BJ (cell line): ENCODE measurements around the gene KRAS. TPM values are rescaled to one million over a fixed set of nuclear protein-coding genes. Genes with fewer than 3 reads are reported as not detected.

Source experiments
- CTCF ChIA-PET: fragments of 350-600 bp; formaldehyde crosslinking; extraction: SDS; loops from one replicate; lab custom pipeline; 2021; ENCODE audit warnings: antibody characterized with exemption, inconsistent platforms; lab: Yijun Ruan, JAX
- POLR2A ChIA-PET: fragments of 300-600 bp; sonication (Branson Sonifier 250); formaldehyde crosslinking; extraction: SDS; loops from one replicate; lab custom pipeline; 2021; ENCODE audit warnings: antibody characterized with exemption; lab: Charles Lee
- DNase-seq: peaks from one replicate; pipeline ENCODE4 v3.0.0-alpha.2; 2011; ENCODE audit warnings: low read depth
- H3K27me3 ChIP-seq: 2 replicates; pipeline ENCODE4 v1.6.0; 2011; ENCODE audit warnings: low read length; ENCODE audit not compliant: control insufficient read depth, insufficient read depth
- H3K36me3 ChIP-seq: 2 replicates; pipeline ENCODE4 v1.5.1; 2011; ENCODE audit warnings: low read length; ENCODE audit not compliant: control insufficient read depth, insufficient read depth
- H3K4me3 ChIP-seq: 2 replicates; pipeline ENCODE4 v1.5.1; 2011; ENCODE audit warnings: low read depth, mild to moderate bottlenecking, control low read depth, low read length
- polyA plus RNA-seq: library from polyadenylated mRNA; depleted of rRNA; stranded (reverse); fragments of >200 nt; gene quantifications from 2 replicates; pipeline ENCODE4 v1.2.3, GENCODE V29; 2011
- TF ChIP-seq, protein P1 (sequence below): IDR thresholded peaks from 2 replicates; pipeline ENCODE4 v1.5.1; 2011; ENCODE audit warnings: low read depth, mild to moderate bottlenecking, control low read depth, inconsistent platforms, low read length, moderate library complexity; ENCODE audit not compliant: insufficient read depth

The KRAS gene
- polyA plus RNA-seq, 1 experiment = 8.5 TPM

DNA sequence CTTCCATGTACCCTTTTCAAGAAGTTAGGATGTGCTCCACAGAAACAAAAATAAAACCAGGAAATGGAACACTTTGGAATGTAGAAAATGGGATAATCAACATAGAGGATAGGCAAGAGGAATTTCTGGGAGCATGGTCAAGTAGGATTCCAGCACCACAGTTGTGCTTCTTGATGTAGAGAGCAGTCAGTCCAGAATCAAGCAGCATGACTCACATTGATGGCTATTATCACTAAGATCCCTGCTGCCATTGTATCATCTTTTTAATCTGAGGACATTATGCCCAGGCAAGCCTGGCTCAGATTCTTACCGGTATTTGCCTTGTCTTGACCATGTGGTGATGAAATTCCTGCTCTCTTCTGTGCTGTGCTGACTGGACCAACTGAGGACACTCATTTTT lies 50.0 kb downstream of the KRAS start:
- TF ChIP-seq, protein P1, sequence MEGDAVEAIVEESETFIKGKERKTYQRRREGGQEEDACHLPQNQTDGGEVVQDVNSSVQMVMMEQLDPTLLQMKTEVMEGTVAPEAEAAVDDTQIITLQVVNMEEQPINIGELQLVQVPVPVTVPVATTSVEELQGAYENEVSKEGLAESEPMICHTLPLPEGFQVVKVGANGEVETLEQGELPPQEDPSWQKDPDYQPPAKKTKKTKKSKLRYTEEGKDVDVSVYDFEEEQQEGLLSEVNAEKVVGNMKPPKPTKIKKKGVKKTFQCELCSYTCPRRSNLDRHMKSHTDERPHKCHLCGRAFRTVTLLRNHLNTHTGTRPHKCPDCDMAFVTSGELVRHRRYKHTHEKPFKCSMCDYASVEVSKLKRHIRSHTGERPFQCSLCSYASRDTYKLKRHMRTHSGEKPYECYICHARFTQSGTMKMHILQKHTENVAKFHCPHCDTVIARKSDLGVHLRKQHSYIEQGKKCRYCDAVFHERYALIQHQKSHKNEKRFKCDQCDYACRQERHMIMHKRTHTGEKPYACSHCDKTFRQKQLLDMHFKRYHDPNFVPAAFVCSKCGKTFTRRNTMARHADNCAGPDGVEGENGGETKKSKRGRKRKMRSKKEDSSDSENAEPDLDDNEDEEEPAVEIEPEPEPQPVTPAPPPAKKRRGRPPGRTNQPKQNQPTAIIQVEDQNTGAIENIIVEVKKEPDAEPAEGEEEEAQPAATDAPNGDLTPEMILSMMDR = no peak
- no peak overlapping the region for H3K4me3 ChIP-seq
- DNase-seq = peak; percentile 25
- POLR2A ChIA-PET = no interaction called here
- 0 out of 2 replicates have a peak, but pooled peaks cover 1% of the 10 kb centered on the region for H3K36me3 ChIP-seq
- CTCF ChIA-PET = interaction anchor here (1.5 kb wide), 1 partner anchor 187 kb away, joined by 4 read pairs; no protein-coding TSS in a partner anchor
- no peaks in the 10 kb centered on the region for H3K27me3 ChIP-seq

DNA sequence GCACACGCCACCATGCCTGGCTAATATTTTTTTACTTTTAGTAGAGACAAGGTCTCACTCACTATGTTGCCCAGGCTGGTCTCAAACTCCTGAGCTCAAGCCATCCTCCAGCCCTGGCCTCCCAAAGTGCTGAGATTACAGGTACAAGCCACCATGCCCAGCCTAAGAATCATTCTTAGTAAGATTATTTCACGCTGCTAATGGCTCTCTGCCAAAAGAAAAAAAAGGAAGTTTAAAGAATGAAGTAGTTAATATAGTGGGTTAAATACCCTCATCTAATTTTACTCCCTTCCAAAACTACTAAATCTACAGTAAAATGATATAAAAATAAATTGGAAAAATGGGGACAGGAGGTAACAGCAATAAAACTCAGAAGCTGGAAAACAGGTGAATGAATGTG lies 53.1 kb downstream of the KRAS start:
- TF ChIP-seq, protein P1 = no peak
- H3K36me3 ChIP-seq = no peaks in the 10 kb centered on the region
- no peak for DNase-seq
- POLR2A ChIA-PET = no interaction called here
- no peak overlapping the region for H3K4me3 ChIP-seq
- H3K27me3 ChIP-seq = no peaks in the 10 kb centered on the region
- CTCF ChIA-PET = interaction anchor here (1.4 to 2.6 kb wide), 3 partner anchors 12 to 44 kb away, joined by 4 to 15 read pairs (median 6); no protein-coding TSS in a partner anchor

DNA sequence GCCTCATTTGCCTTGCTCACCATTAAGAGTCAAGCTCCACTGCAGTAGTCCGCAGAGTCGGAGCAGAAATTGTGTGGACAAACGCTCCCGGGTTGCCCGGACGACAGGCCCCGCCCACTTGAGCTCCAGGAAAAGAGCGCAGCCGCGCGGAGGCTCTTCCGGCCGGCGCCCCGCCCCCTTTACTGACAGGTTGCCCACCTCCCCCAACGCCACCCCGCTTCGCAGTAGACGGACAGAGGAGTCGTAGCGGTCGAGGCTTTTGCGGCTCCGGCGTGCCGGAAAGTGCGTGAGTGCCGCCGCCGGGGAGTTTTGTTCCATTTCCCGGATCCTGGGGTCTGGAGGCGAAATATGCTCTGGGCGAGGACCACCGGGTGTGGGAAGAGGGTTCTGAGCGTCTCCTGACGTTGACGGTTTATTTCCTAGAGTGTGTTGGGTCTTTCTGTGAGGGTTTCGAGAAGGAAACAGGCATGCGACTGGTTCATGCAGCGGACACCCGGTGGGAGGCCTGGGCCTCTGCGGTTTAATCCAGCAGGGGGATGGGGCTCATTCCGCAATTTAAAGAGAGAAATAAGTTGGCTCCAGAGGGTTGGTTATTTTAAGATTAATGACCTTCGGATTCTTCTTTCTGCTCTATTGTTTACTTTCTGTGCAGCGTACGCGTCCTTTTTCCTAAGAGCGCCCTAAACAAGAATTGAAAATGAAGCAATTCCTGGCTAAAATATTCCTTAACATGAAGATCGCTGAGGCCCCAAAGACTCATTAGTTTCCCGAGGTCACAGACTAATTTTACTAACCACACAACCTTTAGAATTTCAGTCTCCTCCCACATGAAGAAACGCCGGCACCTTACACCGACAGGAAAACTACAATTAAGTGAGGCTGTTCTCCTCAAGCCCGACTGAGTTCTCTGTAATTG lies 55.4 kb downstream of the KRAS start, which contains the start of the genes DNAI7 and ETFRF1:
TSS of gene DNAI7 (minus strand) at position 105 of the 916 bp plus-strand sequence. CDS start at position 23, 82 bp downstream.
TSS of gene ETFRF1 (plus strand) at position 182 of the 916 bp plus-strand sequence. CDS start 8,720 bp downstream, outside the sequence.
- ChIA-PET POLR2A (interaction anchor here (0.6 kb wide), 1 partner anchor 127 kb away, joined by 4 read pairs; no protein-coding TSS in a partner anchor), CTCF (interaction anchor here (0.8 to 1.7 kb wide), 3 partner anchors 46 to 635 kb away, joined by 3 to 10 read pairs (median 4); no protein-coding TSS in a partner anchor)
- Histone ChIP-seq H3K36me3 (no peaks in the 10 kb centered on the region), H3K4me3 (peak within 1 kb of the TSS; percentile 93), H3K27me3 (no peaks in the 10 kb centered on the region)
- peak; percentile 71 for DNase-seq
- TF ChIP-seq, protein P1 = no peak

DNA sequence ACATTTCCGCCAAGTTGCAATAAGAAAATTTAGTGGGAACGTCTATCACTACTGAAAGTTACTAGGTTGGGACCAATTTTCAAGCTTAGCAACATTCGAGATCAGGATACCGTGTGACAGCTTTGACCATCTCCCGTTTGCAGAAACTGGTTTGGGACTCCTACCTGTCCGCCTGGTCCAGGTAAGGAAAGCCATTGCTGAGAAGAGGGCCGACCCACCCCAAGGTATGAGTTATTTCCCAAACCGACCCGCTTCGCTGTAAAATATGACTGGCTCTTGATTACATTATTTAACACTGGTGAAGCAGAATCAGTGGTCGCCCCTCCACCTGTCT lies 56.0 kb downstream of the KRAS start:
- H3K4me3 ChIP-seq = peak overlapping the region; percentile 93
- no peaks in the 10 kb centered on the region for H3K27me3 ChIP-seq
- POLR2A ChIA-PET = interaction anchor here (0.6 kb wide), 1 partner anchor 127 kb away, joined by 4 read pairs; no protein-coding TSS in a partner anchor
- TF ChIP-seq, protein P1 = no peak
- H3K36me3 ChIP-seq = no peaks in the 10 kb centered on the region
- DNase-seq = no peak
- CTCF ChIA-PET = interaction anchor here (0.8 to 1.7 kb wide), 3 partner anchors 47 to 635 kb away, joined by 3 to 10 read pairs (median 4); no protein-coding TSS in a partner anchor

DNA sequence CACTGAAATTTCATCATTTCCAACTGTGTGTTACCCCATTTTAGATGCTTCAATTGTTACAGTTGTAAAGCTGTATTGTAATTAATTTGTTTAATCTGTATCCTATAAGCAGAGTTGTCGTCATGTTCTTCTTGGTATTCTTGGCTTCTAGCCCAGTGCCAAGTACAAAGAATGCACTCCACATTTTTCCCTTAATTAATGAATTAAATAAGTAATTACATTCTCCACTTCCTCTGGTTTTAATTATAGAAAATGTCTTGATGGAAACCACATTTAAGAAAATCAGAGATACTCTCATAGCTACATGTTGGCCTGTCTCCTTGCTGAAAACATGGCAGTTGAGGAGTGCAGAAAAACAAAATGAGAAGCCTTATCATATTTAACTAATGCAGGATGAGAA lies 56.5 kb downstream of the KRAS start:
- no peak for DNase-seq
- Histone ChIP-seq H3K36me3 (no peaks in the 10 kb centered on the region), H3K4me3 (no peak overlapping the region), H3K27me3 (no peaks in the 10 kb centered on the region)
- CTCF ChIA-PET = interaction anchor here (0.8 to 1.7 kb wide), 3 partner anchors 47 to 636 kb away, joined by 3 to 10 read pairs (median 4); no protein-coding TSS in a partner anchor
- POLR2A ChIA-PET = no interaction called here
- TF ChIP-seq, protein P1 = no peak
